ENCODE results near the gene VPS39.

GRCh38 chr15:42155546-42156242 is 52.4 kb downstream of the VPS39 start:
- TF ChIP-seq POLR2A (IDR thresholded peaks at IDR 0.05) (no peak), CTCF (IDR thresholded peaks at IDR 0.05) (no peak)

Data from uterus (tissue), 2 donors.